ENCODE data around the gene MIDN.
"Not testable (repeated sequence)": the region's sequence is repeated elsewhere in the genome, so short reads cannot be mapped to it uniquely, and the experiment has no call there.

Gene MIDN

DNA sequence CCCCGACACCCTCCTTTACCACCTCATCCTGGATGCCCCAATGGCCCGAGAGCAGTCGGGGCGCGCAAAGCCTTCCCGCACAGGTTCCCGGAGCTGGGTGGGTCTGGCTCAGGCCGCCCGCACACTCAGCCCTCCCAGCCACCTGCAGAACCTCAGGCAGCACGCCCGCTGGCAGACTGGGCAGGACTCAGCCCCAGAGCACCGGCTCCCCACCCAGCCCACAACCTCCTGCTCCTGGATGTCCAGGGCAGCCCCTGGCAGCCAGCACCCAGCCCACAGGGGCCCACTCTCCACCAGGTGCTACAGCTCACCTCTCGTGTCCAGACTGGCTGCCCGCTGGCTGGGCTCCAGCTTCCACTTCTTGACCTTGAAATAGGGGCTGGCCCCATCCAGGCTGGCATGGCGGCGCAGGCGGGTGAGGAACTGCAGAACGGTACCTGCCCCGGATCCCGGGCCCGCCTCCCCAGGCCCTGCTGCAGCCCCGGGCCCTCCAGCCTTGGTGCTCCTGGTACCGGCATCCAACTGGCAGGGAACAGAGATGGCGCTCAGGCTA lies 15.2 kb upstream of the MIDN start:
- DNase-seq, result no peak

DNA sequence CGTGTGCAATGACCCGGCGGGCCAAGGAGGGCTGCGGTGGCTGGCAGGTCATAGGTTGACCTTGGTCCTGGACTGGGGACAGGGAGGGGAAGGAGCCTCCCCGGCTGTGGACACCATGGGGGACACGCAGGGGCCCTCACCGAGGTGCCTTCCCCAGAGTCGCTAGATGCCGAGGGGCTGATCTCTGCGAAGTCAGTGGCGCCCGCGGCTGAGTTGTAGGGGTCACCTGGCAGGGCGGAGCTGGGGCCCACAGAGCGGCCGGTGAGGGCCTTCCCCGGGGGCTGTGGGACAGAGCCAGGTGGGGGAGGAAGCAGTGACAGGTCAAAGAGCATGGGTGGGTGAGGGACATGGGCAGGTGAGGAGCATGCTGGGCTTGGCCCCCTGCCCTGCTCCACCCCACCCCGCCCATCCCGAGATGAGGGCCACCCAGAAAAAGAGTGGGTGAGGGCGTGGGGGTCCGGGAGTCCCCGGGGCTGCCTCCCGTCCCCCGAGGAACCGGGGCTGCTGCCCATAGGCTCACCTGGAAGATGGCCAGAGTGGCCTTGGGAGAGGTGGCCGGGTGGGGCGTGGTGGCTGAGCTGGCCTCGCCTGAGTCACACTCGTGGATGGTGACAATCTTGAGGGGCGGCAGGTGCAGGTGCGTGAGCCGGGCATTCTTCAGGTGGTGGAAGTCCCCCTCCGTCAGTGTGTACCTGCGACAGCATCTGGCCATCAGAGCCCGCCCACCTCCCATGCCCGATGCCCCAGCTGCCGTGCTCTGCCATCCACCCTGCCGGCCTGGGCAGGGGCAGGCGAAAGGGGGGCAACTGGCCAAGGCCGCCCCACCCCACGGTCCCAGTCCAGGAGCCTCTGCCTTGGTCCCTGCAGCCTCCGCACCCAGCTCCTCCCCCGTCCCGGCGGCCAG lies 14.1 kb upstream of the MIDN start:
- no peak for DNase-seq

DNA sequence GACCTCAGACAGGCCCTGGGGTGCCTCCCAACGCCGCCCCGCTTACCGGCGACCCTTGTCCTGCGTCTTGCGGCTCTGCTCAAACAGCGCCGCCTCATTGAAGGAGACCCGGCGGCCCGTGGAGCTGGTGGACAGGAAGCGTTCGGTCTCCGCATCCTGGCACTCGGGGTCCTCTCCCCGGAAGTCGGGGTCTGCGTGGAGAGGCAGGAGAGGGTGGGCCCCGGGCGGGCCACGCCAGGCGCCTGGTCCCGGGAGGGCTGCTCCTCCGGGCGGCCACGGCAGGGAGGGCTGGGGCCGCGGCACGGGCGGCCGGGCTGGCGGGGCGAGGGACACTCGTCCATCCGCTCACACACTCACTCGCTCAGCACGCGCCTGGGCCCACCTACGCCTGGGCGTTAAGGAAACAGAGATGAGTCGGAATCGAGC lies 13.4 kb upstream of the MIDN start:
- DNase-seq, result no peak

- DNase-seq, result no peak
These were observed 12.5 kb upstream of the MIDN start for GRCh38 chr19:1235625-1236538.

DNA sequence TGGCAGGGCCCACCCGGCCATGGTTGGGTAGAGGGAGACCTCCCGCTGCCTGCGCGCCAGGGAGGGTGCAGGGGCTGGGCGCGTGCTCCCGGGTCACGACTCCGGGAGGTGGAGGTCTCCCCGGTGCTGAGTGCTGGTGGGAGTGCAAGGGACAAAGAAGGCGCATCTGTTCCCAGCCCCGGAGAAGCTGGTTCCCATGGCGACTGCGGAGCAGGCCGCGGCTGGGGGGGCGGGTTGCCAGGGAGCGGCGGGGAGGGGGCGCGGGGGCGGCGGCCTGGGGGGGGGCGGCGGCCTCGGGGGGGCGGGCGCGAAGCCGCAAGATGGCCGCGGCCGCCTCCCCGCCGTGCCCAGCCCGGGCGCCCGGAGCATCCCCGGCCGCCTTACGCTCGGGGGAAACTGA lies 11.8 kb upstream of the MIDN start:
- no peak for DNase-seq

- DNase-seq, result no peak
These were observed 11.2 kb upstream of the MIDN start for GRCh38 chr19:1237027-1237659.

- DNase-seq, result no peak
These were observed 10.5 kb upstream of the MIDN start, which contains the start of gene CBARP for GRCh38 chr19:1237754-1238368. Gene CBARP, minus strand, starts transcription at chr19:1238005. Its CDS starts 1,905 bp downstream, at chr19:1236100.

DNA sequence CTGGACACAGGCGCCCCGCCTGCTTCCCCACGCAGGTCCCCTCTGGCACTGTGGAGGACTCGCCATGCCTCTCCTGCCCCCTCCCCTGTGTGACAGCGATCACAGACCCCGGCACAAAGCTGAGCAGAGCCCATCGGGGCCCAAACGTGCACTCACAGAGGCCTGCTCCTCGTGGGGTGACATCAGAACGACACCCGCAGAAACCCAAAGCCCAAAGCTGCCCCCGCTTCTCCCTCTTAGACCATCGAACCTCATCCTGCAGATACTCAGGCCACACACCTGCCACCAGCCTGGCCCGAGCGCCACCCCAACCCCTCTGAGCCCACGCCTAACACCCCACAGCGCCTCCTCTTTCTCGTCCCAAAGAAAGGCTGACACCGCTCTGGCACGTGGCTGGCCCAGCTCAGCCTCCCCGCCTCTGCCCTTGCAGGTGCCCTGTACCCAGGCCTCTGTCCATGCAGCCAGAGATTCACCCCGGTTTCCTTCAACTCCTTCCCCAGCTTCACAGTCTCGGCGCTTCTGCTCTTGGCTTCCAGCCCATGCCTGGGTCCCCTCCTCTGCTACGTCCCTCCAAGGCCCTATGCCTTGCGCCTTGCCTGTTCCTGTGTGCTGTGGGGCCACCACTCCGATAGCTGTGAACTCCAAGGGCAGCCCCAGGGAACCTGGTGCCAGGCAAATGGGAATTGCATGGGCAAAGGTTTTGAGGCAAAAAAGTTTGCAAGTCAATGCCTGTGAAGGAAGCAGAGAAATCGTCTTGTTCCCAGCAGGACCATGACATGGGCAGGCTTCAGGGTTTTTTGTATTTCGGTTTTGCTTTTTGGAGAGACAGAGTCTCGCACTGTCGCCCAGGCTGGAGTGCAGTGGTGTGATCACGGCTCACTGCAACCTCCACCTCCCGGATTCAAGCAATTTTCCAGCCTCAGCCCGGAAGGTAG lies 9.7 kb upstream of the MIDN start:
- no peak for DNase-seq

DNA sequence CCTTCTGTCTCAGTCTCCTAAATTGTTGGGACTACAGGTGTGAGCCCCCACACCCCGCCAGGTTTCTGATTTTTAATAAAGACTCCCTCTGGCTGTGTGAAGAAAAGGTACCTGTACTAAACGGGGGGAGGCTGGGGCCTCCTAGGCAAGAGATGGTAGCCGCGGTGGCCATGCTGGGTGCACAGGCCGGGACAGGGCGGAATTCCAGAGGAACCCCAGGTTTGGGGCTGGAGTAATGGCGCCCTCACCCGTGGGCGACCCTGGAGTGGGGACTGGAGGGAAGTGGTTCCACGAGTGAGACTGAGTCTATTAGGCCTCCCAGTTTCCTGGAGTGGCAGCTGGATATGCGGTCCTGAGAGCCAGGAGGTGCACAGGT lies 9.0 kb upstream of the MIDN start:
- no peak for DNase-seq

- no peak for DNase-seq
These were observed 8.3 kb upstream of the MIDN start for GRCh38 chr19:1239796-1240737.

DNA sequence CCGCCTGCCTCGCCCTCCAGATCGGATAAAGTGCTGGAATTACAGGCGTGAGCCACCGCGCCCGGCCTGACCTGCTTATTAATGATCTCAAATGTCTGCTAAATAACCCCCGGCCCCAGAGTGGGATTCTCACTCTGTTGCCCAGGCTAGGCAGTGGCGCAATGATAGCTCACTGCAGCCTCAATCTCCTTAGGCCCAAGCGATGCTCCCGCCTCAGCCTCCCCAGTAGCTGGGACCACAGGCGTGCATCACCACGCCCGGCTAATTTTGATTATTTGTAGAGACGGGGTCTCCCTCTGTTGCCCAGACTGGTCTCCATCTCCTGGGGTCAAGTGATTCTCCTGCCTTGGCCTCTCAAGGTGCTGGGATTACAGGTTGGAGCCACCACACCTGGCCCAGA lies 7.5 kb upstream of the MIDN start:
- no peak for DNase-seq

- DNase-seq, result peak; percentile 55
These were observed 6.8 kb upstream of the MIDN start, which contains the start of gene ATP5F1D for GRCh38 chr19:1241417-1242095. Gene ATP5F1D, plus strand, starts transcription at chr19:1241751. Its CDS starts 100 bp downstream, at chr19:1241851.

DNA sequence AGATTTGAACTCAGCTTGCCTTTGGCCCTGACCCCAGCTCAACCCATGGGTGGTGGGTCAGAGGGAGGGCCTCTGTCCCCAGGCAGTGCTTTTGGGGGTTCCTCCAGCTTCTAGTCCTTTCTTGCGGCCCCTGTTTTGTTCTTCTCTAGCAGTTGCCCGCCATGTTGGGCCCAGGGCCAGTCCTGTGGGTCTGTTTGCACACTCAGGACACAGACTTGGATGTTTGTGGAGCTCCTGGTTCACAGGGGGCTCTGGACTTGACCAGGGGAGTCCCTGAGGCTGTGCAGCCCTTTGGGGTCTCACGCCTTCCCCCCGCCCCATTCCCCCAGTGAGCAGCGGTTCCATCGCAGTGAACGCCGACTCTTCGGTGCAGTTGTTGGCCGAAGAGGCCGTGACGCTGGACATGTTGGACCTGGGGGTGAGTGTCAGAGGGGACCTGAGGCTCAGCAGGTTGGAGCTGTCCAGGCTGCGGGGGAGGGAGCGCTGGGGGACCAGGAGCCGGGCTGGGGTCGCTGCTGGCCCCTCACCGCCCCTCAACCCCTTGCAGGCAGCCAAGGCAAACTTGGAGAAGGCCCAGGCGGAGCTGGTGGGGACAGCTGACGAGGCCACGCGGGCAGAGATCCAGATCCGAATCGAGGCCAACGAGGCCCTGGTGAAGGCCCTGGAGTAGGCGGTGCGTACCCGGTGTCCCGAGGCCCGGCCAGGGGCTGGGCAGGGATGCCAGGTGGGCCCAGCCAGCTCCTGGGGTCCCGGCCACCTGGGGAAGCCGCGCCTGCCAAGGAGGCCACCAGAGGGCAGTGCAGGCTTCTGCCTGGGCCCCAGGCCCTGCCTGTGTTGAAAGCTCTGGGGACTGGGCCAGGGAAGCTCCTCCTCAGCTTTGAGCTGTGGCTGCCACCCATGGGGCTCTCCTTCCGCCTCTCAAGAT lies 4.4 kb upstream of the MIDN start:
- no peak for DNase-seq

DNA sequence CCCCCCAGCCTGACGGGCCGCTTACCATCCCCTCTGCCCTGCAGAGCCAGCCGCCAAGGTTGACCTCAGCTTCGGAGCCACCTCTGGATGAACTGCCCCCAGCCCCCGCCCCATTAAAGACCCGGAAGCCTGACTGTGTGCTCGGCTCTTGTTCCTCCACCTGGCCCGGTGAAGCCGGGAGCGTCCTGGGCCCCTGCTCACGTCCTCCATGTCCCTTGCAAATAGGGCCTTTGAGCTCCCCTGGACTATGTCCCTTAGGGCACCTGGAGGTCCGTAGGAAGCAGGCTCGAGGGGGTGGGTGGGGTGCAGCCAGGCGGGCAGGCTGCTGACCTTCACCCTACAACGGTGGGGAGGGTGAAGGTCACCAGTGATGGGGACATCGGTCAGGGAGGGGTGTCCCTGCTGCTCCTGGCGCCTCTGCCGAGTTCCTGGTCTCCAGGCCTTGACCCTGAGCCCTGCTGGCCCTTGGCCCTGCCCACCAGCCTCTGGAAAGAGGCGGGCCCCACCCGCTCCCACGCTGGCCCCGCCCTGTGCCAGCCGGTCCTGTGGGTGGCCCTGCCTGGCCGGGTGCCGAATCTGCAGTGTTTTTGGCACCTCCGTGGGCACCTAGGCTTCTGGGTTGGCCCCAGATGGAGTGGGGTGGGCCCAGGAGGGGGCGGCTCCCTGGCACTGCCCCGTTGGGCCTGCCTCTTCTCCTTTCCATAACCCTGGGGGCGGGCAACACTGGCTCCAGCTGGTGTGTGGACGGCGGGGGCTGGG lies 3.5 kb upstream of the MIDN start:
- no peak for DNase-seq

- DNase-seq, result no peak
These were observed 2.7 kb upstream of the MIDN start for GRCh38 chr19:1245494-1246264.

DNA sequence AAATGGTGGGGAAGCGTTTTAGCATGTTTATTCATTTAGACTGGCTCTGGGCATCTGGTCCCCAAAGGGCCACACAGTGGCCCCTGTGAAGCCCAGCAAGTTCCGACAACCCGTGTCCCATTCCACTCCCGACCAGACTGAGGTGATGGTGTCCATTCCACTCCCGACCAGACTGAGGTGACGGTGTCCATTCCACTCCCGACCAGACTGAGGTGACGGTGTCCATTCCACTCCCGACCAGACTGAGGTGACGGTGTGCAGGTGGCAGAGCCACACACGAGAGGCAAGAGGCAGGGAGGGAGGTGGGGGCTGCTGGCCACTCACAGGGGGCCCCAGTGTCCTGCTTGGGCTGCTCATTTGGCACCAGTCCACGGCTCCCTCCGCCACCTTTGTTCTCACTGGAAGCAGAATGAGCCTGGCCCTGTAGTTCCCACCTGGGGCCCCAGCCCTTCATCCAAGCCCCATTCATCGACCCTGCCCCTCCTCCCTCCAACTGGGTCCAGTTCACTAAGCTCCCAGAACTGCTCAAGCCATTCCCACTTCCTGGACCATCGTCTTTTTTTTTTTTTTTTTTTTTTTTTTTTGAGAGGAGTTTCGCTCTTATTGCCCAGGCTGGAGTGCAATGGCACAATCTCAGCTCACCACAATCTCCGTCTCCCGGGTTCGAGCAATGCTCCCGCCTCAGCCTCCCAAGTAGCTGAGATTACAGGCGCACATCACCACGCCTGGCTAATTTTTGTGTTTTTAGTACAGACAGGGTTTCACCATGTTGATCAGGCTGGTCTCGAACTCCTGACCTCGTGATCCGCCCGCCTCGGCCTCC lies 1.9 kb upstream of the MIDN start:
- DNase-seq, result not testable (repeated sequence)

All from NCI-H1436 treated with DMSO at 0.1 percent for 48 hours (cell line).